Measurements from ENCODE around the gene MAP3K14.

Gene MAP3K14

GRCh38 chr17:45238155-45238774, 78.6 kb downstream of the MAP3K14 start:
- no peak for DNase-seq (ENCODE audit: low read depth in 4 of 4, low spot score in 1 of 4)

- no peak for DNase-seq (ENCODE audit: low read depth in 4 of 4, low spot score in 1 of 4)
Observed at GRCh38 chr17:45237686-45238085, 79.1 kb downstream of the MAP3K14 start.

GRCh38 chr17:45236282-45236606, 80.6 kb downstream of the MAP3K14 start:
- no peak for DNase-seq (ENCODE audit: low read depth in 4 of 4, low spot score in 1 of 4)

- DNase-seq (ENCODE audit: low read depth in 4 of 4, low spot score in 1 of 4): peak in 3 of 4 experiments; percentile 61 to 74 (median 67)
Observed at GRCh38 chr17:45235416-45236281, 81.2 kb downstream of the MAP3K14 start.

- DNase-seq (ENCODE audit: low read depth in 4 of 4, low spot score in 1 of 4): no peak
Observed at GRCh38 chr17:45234641-45235415, 82.0 kb downstream of the MAP3K14 start.

- no peak for DNase-seq (ENCODE audit: low read depth in 4 of 4, low spot score in 1 of 4)
Observed at GRCh38 chr17:45233423-45233924, 83.3 kb downstream of the MAP3K14 start.

- DNase-seq (ENCODE audit: low read depth in 4 of 4, low spot score in 1 of 4): no peak
Observed at GRCh38 chr17:45232514-45233422, 84.1 kb downstream of the MAP3K14 start.

GRCh38 chr17:45231481-45232116, 85.2 kb downstream of the MAP3K14 start:
- no peak for DNase-seq (ENCODE audit: low read depth in 4 of 4, low spot score in 1 of 4)

GRCh38 chr17:45230787-45231480, 85.9 kb downstream of the MAP3K14 start:
- DNase-seq (ENCODE audit: low read depth in 4 of 4, low spot score in 1 of 4): no peak

GRCh38 chr17:45230410-45230786, 86.4 kb downstream of the MAP3K14 start:
- DNase-seq (ENCODE audit: low read depth in 4 of 4, low spot score in 1 of 4): no peak

GRCh38 chr17:45229681-45230409, 87.0 kb downstream of the MAP3K14 start:
- no peak for DNase-seq (ENCODE audit: low read depth in 4 of 4, low spot score in 1 of 4)

- peak; percentile 57 to 92 (median 72) for DNase-seq (ENCODE audit: low read depth in 4 of 4, low spot score in 1 of 4)
Observed at GRCh38 chr17:45228763-45229539, 87.9 kb downstream of the MAP3K14 start.

GRCh38 chr17:45227926-45228762, 88.7 kb downstream of the MAP3K14 start:
- no peak for DNase-seq (ENCODE audit: low read depth in 4 of 4, low spot score in 1 of 4)

- DNase-seq (ENCODE audit: low read depth in 4 of 4, low spot score in 1 of 4): no peak
Observed at GRCh38 chr17:45227101-45227925, 89.5 kb downstream of the MAP3K14 start.

- no peak for DNase-seq (ENCODE audit: low read depth in 4 of 4, low spot score in 1 of 4)
Observed at GRCh38 chr17:45226576-45226975, 90.2 kb downstream of the MAP3K14 start.

- peak; percentile 83 to 99 (median 87) for DNase-seq (ENCODE audit: low read depth in 4 of 4, low spot score in 1 of 4)
Observed at GRCh38 chr17:45225964-45226530, 90.8 kb downstream of the MAP3K14 start.

All from stimulated activated CD4-positive, alpha-beta T cell treated with anti-CD3 and anti-CD28 coated beads, Interleukin-1b, Interleukin-23, amount 100 ng/mL, for 24 hours (primary cell).